Stimulated activated CD8-positive, alpha-beta memory T cell treated with anti-CD3 and anti-CD28 coated beads, Interleukin-12 subunit alpha, Interleukin-12 subunit beta, amount 100 ng/mL, for 24 hours (primary cell): ENCODE results near the gene RASA3.

Source experiments
- DNase-seq: peaks from one replicate; pipeline ENCODE4 v3.0.0-alpha.2; 2020; ENCODE audit errors: extremely low read depth

Gene RASA3

GRCh38 chr13:113952151-113952982, 180.1 kb downstream of the RASA3 start:
- DNase-seq: no peak

GRCh38 chr13:113951246-113951999, 181.0 kb downstream of the RASA3 start:
- DNase-seq: peak; percentile 9

- no peak for DNase-seq
Measured at GRCh38 chr13:113950451-113951245, 181.8 kb downstream of the RASA3 start.

- DNase-seq: no peak
Measured at GRCh38 chr13:113949546-113949945, 182.9 kb downstream of the RASA3 start.

- no peak for DNase-seq
Measured at GRCh38 chr13:113948034-113948742, 184.2 kb downstream of the RASA3 start.

GRCh38 chr13:113947311-113948033, 185.0 kb downstream of the RASA3 start:
- no peak for DNase-seq

GRCh38 chr13:113946409-113947181, 185.8 kb downstream of the RASA3 start:
- DNase-seq: no peak

GRCh38 chr13:113945857-113946408, 186.5 kb downstream of the RASA3 start:
- no peak for DNase-seq

GRCh38 chr13:113943821-113944565, 188.4 kb downstream of the RASA3 start:
- DNase-seq: no peak

GRCh38 chr13:113942591-113943103, 189.8 kb downstream of the RASA3 start:
- DNase-seq: no peak

- no peak for DNase-seq
Measured at GRCh38 chr13:113941571-113942191, 190.7 kb downstream of the RASA3 start.

GRCh38 chr13:113939944-113940297, 192.5 kb downstream of the RASA3 start:
- no peak for DNase-seq

- DNase-seq: no peak
Measured at GRCh38 chr13:113939129-113939943, 193.1 kb downstream of the RASA3 start.

- no peak for DNase-seq
Measured at GRCh38 chr13:113938716-113939115, 193.7 kb downstream of the RASA3 start.

GRCh38 chr13:113938246-113938645, 194.2 kb downstream of the RASA3 start:
- no peak for DNase-seq

- no peak for DNase-seq
Measured at GRCh38 chr13:113937527-113938180, 194.8 kb downstream of the RASA3 start.

GRCh38 chr13:113937073-113937472, 195.3 kb downstream of the RASA3 start:
- no peak for DNase-seq
